GM08714 (cell line): ENCODE data around the gene STK11IP.

Experiments used
- H3K4me3 ChIP-seq: fragments of 200-500 bp; sonication (Bioruptor generic); 2 replicates; pipeline ENCODE4 v1.5.1; 2014; ENCODE audit warnings: mild to moderate bottlenecking, low read length, inconsistent platforms
- ZNF274 ChIP-seq: IDR thresholded peaks from 2 replicates; pipeline ENCODE4 v1.6.1; 2012; ENCODE audit warnings: mild to moderate bottlenecking, low read depth, low read length

The STK11IP gene, protein sequence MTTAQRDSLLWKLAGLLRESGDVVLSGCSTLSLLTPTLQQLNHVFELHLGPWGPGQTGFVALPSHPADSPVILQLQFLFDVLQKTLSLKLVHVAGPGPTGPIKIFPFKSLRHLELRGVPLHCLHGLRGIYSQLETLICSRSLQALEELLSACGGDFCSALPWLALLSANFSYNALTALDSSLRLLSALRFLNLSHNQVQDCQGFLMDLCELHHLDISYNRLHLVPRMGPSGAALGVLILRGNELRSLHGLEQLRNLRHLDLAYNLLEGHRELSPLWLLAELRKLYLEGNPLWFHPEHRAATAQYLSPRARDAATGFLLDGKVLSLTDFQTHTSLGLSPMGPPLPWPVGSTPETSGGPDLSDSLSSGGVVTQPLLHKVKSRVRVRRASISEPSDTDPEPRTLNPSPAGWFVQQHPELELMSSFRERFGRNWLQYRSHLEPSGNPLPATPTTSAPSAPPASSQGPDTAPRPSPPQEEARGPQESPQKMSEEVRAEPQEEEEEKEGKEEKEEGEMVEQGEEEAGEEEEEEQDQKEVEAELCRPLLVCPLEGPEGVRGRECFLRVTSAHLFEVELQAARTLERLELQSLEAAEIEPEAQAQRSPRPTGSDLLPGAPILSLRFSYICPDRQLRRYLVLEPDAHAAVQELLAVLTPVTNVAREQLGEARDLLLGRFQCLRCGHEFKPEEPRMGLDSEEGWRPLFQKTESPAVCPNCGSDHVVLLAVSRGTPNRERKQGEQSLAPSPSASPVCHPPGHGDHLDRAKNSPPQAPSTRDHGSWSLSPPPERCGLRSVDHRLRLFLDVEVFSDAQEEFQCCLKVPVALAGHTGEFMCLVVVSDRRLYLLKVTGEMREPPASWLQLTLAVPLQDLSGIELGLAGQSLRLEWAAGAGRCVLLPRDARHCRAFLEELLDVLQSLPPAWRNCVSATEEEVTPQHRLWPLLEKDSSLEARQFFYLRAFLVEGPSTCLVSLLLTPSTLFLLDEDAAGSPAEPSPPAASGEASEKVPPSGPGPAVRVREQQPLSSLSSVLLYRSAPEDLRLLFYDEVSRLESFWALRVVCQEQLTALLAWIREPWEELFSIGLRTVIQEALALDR

DNA sequence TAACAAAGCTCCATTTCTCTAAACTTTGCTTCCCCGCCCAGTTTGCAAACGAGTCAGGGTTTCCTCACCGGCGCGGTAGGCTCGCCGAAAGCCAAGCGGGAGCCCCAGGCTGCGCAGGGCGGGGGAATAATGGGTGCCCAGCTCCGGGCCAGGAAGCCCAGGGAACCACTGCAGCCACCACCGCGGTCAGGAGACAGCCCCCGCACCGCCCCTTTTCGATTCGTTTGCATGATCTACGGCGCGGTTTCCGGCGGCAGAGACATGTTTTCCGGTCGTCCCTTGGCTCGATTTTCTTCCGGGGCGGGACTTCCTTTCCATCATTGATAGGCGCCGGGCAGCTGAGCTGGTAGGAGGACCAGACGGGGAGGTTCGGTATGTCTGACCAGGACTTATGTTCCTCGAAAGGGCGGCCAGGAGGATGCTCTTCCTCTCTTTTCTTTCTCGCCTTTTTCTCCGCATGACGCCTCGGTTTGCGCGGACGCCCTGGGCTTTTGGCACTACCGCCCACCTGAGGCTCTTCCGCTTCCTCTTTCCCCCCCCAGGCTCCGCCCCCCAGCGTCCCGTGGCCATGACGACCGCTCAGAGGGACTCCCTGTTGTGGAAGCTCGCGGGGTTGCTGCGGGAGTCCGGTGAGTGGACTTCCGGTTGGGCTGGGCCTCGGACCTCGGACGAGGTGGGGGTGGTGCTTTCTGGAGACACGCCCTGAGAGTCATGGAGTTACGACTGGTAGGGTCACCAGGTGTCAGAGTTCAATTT, at the start of gene STK11IP:
TSS of gene STK11IP (plus strand) at position 306 of the 756 bp plus-strand sequence. CDS start at position 569, 263 bp downstream.
- H3K4me3 ChIP-seq, result peak within 1 kb of the TSS; percentile 83
- TF ChIP-seq ZNF274, result no peak

DNA sequence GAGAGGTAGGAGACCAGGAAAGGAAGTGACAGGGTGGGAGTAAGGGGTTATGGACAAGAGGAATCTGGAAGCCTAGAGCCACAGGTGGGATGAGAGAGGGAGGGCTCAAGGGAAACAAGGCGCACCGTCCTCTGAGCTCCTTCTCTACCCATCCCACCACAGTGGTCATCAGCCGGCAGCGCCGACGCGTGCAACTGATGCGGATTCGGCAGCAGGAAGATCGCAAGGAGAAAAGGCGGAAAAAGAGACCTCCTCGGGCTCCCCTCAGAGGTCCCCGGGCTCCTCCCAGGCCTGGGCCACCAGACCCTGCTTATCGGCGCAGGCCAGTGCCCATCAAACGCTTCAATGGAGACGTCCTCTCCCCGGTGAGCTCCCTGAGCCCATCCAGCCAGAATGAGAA, 48.7 kb upstream of the STK11IP start:
- no peak for TF ChIP-seq ZNF274
- H3K4me3 ChIP-seq, result no peak overlapping the region

DNA sequence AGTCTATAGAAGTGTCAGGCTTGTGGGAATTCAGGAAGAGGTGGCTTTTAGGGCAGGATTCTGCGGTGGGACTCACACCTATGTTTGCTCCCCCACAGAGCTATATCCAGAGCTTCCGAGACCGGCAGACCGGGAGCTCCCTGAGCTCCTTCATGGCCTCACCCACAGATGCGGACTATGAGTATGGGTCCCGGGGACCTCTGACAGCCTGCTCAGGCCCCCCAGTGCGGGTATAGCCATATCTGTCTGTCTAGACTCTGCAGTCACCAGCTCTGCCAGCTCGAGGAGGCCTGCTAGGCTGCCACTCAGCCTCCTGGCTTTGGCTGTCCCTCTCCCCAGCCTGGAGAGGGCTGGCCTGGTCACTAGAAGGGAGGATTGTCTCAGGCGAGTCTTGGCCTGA, 48.0 kb upstream of the STK11IP start:
- no peak overlapping the region for H3K4me3 ChIP-seq
- TF ChIP-seq ZNF274, result no peak

DNA sequence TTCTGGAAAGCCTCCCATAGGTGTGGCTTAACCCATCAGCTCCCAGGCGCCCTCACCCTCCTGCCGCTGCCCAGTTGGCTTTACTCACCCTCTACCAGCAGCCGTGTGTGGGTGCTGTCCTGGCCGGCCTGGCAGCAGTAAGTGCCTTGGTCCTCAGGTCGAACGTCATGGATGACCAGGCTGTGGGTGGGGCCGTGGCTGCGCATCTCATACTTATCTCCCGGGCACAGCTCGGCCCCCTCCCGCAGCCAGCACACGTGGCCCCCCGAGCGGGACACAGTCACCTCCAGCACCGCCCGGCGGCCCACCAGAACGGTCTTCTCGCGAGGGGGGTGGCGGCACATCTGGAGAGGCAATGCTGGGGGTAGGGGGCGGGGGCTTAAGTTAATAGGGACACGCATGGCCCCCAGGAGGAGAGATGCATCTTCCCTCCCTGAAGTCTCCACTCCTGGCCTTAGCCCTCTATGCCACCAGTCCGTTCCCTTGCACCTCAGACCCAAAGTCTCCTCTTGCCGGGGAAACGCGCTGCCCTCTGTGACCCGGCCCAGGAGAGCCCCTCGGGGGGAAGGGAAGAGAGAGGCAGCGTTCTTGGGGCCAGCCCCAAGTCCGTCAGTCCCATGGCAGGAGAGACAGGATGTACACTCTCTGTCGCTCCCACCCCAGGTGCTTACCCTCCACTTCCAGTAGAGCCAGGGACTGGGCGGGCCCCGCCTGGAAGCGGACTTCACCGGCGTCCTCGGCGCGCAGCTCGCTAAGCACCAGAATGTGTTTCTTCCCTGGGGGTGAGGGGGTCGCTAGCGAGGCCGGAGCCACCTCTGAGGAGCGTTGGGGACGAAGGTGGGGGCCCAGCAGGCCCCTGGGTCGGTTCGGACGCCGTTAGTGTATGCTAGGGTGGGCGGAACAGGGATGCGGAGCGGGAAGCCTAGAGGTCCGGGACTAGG, 45.9 kb upstream of the STK11IP start:
- no peak for TF ChIP-seq ZNF274
- peak overlapping the region; percentile 53; the same call in 1 of the 2 replicates for H3K4me3 ChIP-seq

DNA sequence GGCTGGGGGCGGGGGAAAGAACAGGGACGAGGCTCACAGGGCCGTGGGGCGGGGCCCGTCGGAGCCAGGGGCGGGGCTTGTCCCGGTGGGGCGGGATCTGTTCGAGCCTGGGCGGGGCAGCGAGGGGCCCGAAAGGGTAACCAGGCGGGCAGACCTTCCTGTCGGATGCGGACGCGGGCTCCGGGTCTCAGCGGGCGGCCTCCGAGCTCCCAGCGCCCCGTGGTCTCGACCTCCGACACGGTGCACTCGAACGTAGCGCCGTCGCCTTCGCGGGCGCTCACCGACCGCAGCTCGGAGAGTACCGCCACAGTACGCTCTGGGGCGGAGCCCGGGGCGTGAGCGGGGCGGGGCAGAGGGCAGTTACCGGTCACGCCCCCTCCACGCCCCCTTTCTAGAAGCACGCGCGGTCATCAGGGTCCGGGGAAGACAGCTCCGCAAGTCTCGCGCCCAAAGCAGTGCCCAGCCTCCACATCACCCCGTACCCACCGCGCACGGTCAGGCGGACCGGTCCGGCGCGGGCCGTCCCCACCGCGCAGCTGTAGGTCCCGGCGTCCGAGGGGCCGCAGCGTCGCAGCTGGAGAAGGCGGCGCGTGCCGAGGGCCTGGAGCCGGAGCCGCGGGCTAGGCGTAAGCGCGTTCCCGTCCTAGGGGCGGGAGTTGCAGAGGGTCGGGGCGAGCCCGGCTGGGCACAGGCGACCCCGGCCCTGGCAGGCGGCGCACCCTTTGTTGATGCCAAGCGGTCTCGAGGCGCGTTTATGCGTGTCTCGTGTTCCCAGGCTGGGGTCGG, 45.1 kb upstream of the STK11IP start:
- no peak for TF ChIP-seq ZNF274
- peak overlapping the region; percentile 53; the same call in 1 of the 2 replicates for H3K4me3 ChIP-seq

DNA sequence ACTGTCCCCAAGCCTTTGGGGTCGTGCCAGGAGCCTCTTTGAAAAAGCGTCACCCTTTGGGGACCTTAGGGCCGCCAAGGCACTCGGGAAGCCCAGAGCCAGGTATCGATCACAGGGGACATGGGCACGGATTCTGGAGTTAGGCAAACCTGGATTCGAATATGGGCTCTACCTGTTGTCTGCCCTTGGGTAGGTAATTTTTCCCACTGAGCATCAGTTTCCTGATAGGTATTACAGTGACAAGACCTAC, 44.6 kb upstream of the STK11IP start:
- no peak for TF ChIP-seq ZNF274
- no peak overlapping the region for H3K4me3 ChIP-seq

DNA sequence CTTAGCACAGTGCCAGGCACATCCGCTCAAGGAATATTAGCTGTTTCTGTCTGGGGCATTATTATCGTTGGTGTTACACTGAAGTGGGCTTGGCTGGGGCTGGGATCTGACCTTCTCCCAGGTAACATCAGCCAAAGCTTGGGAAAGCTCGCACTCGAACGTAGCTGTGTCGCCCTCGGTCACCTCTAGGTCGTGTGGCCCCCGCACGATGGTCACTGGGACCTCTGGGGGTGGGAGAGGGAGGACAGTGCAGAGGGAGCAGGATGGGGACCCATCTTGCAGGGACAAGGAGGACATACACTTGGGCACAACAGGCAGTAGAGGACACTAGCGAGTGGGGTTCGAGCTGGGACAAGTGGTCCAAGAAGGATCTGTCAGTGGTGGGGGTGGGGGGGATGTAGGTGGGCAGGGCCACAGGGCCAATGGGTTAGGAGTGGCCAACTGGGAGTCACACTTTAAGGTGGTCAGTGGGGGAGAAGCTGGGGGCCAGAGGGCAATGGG, 44.1 kb upstream of the STK11IP start:
- H3K4me3 ChIP-seq, result no peak overlapping the region
- no peak for TF ChIP-seq ZNF274

DNA sequence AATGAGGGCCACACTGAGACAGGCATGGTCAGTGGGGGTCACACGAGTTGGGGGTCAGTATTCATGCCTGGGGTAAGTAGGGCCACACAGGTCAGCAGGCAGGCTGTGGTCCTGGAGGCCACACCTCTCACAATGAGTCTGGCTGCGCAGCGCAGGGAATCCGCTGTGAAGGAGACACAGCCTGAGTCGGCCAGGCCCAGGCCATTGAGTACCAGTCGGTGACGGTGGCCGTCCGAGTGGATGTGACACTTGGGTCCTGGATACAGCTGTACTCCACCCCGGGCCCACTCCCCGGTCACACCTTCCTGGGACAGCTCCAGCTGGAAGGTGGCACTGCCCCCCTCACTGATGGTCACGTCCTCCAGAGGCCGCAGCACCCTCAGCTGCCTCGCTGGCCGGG, 43.3 kb upstream of the STK11IP start:
- TF ChIP-seq ZNF274, result no peak
- no peak overlapping the region for H3K4me3 ChIP-seq

DNA sequence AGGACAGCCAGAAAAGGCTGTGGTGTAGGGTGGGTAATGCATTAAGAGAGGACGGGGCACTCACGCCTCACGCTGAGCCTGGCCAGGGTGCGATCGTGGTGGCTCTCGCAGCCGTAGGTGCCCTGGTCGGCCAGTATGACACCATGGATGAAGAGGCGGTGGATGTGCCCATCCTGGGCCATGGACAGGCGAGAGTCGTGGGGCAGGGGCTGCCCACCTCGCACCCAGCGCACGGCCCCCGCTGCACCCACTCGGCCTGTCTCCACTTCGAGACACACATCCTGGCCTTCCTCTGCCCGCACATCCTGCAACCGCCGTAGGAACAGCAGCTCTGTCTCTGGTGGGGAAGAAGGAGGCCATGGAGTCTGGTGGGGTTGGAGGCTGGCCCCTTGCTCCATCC, 41.7 kb upstream of the STK11IP start:
- TF ChIP-seq ZNF274, result no peak
- no peak overlapping the region for H3K4me3 ChIP-seq

DNA sequence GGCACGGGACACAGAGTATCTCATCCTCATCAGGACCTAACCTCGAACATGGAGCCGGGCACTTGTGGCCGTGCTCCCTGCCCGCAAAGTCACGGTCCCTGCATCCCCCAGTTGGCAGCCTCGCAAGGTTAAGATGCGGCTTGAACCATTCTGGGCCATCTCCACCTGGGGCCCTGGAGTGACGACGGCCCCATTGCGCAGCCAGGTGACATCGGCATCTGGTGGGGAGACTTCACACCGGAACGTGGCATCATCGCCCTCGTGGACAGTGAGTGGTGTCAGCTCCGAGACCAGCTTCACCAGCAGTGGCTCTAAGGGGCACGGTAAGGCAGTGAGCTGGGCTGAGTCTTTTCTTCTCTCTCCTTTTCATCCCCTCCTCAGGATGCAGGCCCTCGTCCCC, 41.2 kb upstream of the STK11IP start:
- TF ChIP-seq ZNF274, result no peak
- no peak overlapping the region for H3K4me3 ChIP-seq

DNA sequence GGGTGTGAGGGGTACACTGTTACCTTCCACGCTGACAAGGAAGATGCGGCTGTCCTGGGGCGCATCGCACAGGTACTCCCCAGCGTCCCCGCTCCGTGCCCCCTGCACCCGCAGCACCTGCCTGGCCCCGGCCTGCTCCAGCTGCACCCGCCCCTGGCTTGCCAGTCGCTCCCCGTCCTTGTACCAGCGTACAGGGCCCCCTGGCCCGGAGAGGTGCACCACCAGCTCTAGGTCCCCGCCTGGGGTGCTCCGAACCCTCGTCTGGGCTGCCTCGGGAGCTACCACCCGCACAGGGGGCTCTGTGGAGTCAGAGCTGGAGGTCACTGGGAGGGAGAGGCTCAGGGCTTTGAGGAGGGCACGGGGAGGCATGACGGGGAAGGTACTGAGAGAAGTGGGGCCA, 40.3 kb upstream of the STK11IP start:
- no peak for TF ChIP-seq ZNF274
- no peak overlapping the region for H3K4me3 ChIP-seq

DNA sequence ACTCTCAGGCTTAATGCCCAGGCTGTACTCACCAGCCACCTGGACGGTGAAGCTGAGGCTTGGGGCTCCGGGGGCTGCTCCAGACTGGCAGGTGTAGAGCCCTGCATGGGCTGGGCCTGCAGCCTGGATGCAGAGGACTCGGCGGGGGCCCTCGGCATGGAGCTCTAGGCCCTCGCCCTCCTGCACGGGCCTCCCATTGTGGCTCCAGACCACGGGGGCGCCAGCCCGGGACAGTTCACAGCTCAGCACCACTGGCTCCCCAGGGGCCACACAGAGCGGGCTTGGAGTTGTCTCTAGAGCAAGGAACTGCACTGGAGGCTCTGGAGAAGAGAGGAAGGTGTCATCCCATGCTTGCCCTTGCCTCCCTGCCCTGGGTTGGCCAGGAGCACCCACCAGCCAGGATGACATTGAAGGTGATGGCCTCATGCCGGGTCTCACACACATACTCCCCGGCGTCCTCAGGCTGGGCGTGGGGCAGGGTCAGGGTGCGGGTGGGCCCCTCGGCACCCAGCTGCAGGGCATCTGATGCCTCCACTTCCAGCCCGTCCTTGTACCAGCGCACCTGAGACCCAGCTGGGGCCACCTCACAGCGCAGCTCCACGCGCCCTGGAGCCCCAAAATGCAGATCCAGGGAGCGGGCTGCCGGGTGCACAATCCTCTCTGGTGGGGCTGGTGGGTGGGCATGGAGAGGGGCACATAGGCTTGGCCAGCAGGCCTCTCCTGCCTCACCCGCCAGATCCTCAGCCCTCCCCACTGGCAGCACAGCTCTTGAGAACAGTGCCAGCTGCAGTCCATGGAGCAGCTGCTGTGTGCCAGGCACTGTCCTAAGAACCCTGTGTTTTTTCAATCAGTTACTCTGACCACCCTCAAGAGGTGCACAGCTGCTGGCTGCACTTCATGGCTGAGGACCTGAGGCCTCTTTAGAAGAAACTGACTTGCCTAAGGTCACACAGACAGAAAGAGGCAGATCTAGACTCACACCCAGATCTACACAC, 39.6 kb upstream of the STK11IP start:
- no peak overlapping the region for H3K4me3 ChIP-seq
- no peak for TF ChIP-seq ZNF274
